Measurements from ENCODE around the gene ITGB2.

The ITGB2 gene

DNA sequence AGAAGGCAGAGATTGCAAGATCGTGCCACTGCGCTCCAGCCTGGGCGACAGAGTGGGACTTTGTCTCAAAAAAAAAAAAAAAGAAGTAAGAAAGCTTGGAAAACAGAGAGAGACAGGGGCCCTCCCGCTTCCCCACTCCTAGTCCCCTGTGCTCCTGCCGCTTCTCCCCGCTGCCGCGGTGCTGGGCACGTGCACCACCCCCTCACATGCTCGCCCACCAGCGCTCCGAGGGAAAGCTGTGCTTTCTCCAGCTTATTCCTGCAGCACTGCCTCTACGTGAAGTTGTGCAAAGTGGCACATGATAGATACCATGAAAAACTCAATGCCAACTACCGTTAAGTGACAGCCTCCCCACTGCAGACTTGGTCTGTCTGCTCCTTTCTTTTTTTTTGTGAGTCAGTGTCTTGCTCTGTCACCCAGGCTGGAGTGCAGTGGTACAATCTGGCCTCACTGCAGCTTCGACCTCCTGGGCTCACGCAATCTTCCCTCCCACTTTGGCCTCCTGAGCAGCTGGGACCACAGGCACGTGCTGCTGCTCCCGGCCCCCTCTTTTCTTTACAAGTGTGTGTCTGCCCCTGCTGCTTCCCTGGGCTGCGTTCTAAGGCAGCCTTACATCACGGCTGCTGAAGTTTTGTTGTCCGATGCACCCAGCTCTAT, 34.6 kb upstream of the ITGB2 start:
- peak; percentile 75 for DNase-seq

DNA sequence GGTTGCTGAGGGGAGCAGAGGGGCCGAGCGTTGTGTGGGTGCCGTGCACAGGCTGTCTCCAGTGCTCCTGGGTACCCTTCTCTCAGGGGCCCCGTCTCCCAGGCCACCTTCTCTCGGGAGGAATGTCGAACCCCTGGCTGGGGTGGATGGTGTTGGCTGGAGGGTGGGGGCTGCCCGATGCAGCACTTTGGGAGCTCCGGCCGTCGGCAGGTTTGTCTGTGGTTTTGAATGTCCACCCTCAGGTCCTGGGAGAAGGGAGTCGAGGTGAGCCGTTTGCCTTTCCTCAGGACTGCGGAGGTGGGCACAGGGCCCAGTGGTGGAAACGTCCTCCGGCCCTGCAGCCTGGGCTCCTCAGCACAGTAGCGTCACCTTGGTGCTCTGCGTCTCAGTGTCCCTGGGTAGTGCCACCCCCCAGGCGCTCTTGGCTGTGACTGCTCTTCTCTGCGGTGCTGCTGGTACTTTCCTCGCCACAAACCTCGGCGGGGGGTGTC, 33.6 kb upstream of the ITGB2 start:
- no peak for DNase-seq

DNA sequence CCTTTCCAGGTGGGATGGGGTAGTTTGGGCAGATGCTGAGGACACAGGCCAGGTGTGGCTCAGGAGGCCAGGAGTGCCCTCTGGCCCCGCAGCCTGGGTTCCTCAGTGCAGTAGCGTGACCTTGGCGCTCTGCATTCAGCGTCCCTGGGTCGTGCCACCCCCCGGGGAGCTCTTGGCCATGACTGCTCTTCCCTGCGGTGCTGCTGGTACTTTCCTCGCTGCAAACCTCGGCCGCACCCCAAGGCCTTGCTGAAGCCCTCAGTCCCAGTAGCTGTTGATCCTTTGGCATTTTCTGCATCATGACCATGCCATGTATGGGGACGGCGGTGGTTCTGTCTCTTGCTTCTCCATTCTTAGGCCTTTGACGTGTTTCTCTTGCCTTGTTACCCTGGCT, 32.9 kb upstream of the ITGB2 start:
- no peak for DNase-seq

DNA sequence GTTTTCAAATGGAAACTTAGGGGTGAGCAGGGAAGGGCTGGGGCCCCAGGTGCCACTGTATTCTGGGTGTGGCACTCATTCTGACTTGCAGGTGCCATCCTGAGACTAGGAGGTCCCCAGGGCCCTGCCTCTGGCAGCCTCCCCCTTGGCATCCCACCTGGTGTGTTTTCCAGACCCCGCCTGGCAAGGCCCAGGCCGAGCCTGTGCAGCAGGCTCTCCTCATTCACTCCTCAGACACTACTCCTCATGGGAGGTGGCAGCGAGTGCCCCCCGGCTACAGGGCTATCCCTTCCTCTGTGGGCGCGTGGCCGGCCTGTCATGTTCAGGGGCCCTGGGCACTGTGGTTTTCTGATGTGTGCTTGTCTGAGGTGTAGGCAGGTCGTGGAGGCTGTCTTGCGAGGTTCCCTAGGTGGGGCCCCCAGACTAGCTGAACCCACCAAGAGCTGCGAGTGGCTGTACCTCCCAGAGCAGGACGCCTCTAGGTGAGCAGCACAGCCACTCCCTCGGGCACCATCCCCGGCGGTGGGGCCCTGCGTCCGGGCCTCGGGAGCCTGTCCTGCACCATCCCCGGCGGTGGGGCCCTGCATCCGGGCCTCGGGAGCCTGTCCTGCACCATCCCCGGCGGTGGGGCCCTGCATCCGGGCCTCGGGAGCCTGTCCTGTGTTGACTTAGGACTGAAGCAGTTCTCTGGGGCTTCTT, 32.4 kb upstream of the ITGB2 start:
- DNase-seq = no peak

DNA sequence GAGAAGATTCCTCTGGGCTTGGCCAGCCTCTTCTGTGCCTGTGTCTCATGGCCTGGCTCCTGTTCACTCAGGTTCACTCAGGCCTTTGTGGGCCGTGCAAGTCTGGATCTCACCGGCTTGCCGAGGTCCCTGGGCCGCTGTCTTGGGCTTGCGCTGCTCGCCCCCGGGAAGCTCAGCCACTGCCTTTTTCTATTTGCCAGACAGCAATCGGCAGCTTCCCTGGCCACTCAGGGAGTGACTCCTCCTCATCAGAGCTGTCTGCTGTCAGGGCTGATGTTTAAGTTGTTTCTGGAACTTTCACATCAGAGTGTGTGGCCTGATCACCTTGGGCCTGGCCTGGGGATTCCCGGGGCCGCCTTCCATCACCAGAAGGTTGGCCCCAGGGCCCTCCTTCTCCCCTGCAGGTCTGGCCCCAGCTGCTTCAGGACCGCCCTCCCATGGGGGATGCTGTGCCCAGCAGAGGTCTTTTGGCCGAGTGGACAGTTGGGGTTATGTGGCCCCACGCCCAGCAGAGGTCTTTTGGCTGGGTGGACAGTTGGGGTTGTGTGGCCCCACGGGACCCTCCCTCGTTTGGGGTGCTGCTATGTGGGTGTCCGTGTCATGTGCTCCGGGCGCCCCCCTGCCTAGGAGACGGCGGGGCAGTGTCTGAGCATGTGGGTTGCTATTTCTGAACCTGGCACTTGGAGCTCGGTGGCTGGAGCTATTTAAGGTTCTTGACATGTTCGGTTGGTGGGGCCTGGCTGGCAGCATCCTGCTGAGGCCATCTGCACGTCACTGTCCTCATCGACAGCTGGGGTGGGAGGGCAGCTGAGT, 31.6 kb upstream of the ITGB2 start:
- DNase-seq = no peak

DNA sequence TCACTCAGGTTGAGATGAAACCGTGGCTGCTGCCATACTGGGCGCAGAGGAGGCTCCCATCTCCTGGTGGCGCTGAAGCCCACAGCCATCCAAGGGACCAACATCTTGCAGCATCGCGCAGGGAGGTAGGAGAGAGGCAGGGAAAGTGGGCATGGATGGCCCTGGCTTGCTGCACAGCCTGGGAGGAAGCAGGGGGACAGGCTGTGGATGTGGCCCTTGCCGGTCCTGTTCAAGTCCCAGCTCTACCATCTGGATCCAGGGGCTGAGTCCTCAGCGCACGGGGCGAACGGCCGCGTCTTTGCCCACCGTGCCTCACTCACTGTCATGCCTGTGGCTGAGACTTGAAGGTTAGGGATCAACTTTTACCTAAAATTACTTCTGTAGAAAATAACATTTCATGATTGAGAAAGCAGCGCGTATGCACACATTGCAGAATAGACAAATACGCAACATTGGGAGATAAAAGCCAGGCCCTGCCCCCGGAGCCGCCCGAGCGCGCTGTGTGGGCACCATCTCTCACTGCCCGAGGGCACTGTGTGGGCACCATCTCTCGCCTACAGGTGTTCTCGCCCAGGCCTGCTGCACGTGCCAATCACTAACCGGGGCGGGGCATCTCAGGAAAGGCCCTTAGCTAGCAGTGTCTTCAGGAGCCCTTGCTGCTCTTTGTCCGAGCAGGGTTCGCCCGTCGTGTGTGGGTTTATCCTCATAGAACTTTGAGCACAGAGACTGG, 30.7 kb upstream of the ITGB2 start:
- no peak for DNase-seq

DNA sequence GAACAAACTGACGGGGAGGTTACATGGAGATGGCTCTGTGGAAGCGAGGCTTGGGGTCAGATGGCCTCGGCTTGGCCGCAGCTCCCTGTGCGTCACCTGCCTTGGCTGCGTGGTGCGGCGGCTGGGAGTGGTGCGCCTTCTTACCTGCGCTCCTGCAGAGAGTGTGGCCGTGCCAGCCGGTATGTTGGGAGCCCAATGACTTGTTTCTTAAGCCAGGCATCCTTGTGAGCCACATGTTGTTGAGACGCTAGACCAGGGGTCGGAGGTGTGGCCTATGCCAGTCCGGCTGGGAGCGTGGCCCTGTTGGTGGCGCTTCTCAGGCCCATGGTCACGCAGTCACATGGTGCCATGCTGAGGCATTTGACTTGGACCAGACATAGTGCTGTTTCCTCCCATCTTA, 29.7 kb upstream of the ITGB2 start:
- no peak for DNase-seq

DNA sequence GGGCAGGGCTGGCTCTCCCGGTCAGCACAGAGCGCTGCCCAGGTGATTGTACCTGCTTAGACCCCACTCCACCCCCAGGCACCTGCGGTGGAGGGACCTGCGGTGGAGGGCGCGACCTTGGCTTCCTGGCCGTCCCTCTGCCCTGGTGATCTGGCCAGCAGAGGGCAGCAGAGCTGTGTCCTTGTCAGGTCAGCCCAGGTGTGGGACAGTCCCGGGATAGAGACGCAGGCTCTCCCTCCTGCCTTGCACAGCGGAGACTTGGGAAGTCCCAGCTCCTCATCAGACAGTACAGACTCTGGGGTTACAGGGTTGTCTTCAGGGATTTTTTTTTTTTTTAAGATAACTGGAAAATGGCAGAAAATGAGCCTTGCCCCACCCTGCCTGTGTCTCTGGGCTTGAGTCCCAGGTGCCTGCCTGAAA, 29.1 kb upstream of the ITGB2 start:
- peak; percentile 87 for DNase-seq

DNA sequence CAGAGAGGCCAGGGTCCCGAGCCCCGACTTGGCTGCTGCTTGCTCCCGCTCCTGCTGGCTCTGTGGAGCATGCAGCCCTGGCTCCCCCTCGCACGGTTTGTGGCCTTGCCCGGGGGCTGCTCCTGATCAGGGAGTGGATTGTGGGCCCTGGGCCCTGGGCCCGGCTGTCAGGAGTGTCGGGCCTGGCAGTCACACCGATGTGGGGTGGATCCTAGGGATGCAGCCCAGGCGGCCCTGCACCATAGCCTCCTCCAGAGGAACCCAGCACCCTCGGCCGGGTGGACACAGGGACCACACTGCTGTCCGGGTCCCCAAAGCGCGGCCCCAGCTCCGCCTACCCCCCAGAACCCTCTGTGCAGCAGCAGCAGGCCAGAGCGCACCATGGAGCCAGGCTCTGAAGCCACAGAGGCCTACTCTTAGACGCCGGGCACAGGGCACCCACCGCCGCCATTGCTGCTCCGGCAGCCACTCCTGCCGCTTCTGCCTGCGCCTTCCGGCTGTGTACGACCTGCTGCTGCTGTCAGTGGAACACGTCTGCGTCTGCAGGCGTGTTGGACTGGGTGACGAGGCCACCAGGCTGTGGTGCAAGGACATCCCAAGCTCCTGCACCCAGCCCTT, 28.6 kb upstream of the ITGB2 start:
- DNase-seq = no peak

DNA sequence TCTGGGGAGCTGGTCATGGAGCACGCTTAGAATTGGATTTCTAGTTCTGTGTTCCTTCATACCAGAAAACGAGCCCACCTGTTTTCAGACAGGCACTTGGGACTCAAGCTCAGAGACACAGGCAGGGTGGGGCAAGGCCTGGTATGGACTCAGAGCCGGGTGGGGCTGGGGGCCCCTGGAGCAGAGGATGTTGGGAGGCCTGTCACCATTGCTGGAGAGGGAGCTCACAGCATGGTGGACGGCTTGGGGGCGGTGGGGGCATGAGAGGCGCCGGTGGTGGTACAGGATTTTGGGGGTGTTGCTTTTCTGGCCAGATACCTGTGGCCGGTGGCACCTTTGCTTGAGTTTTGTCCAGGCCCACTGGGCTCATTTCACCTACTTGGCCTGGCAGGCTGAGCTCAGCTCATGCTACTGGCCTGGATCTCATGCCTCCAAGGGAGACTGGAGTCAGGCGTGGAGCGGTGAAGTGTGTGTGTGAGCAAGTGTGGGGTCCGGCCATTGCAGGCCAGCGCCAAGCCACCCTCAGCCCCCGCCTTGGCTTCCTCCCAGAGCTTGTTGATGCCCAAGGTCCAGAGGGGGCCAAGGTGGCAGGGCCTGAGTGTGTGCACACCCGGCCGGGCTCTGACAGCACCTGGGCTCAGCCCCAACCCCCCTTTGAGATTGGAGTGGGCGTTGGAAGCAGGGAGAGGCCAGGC, 27.9 kb upstream of the ITGB2 start:
- DNase-seq = no peak

DNA sequence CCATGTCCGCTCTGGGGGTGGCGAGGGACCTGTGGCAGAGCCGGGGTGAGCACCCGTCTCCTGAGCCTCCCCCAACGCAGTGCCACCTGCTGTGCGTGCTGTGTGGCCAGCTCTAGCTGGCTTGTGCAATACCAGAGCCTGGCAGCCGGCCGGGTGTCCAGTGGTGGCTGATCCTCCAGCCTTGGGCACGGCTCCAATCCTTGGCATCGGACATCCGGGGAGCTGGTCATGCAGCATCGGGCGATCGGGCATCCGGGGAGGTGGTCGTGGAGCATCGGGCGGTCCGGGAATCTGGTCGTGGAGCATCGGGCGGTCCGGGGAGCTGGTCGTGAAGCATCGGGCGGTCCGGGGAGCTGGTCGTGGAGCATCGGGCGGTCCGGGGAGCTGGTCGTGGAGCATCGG, 27.2 kb upstream of the ITGB2 start:
- no peak for DNase-seq

DNA sequence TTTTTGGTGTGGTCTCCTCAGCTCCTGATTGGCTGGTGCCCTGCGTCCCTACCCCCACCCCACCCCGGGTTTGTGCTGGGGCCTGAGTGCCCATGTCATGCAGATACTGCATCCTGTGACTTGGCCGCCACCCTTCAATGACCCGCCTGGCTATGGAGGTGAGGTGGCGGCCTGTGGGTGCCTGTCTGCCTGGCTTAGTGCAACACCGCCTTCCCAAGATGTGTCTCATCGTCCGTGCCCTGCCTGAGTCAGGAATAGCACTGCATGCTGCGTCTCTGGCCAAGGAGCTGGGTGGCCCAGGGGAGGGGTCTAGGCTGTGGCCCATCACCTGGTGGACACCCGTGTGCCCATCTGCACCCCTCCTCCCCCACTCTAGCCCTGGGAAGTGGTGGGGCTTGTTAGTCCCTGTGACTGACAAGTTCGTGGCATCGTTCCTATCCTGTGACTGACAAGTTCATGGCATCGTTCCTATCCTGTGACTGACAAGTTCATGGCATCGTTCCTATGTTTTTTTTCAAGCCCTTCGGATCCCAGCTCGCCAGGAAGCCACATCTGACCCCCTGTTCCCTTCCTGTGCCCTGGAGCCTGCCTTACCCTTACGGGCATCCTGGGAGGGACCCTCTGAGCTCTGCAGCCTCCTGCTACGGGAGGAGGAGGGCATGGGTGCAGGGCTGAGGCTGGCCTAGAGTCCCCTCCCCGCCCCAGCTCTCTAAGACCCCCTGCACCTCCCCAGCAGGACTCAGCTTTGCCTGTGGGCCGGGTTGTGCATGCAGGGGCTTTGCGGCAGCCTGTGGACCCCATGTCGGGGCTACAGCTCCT, 26.6 kb upstream of the ITGB2 start:
- DNase-seq = no peak

DNA sequence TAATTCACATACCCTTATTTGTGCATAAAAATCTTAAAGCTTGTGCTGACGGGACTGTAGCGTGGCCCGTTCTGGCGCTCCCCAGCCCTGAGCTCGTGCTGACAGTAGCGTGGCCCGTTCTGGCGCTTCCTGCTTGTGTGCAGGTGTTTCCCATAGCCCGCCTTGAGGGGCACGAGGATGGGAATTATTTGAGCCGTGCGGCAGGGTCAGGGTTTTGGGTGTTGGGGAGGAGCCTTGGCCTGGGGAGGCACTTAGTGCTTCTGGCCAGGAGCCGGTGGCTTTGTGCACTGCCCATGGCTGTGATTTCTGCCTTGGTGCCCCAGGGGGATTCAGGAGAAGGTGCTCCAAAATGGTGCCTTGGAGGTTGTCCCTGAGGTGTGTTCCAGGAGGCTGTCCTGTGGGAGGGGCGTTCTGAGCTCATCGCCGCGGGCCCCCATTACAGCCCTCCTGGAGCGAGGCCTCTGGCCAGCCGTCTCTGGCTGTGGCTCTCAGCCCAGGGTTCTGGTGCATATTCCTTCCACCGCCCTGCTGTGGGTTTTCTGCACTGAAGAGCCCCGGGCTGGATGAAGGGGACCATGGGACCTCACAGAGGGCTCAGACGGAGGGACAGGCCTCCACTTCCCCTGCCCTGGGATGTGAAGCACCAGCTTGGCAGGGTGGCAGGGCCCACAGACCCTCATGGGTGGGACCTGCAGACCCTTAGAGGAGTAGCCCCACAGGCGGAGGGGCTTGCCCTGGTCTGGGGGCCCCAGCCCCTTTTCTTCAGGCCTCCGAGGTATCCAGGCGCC, 25.7 kb upstream of the ITGB2 start:
- DNase-seq = no peak

DNA sequence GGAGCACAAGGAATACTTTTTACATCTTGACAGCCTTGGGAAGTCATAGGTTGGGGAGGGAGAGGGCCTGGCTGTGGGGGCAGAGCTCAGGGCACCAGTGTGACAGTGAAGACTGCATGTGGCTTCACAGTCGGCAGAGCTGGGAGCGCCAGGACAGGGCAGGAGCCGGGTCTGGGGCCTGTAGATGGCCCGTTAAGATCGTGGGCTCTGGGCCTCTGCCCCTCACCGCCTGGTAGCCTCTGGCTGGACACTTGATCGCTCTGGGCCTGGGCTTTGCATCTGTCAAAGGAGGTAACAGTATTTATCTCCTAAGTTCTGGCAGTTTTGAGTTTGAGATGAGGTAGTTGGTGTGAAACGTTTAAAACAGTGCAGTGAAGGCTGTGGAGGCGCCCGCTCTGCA, 23.9 kb upstream of the ITGB2 start:
- DNase-seq = no peak

DNA sequence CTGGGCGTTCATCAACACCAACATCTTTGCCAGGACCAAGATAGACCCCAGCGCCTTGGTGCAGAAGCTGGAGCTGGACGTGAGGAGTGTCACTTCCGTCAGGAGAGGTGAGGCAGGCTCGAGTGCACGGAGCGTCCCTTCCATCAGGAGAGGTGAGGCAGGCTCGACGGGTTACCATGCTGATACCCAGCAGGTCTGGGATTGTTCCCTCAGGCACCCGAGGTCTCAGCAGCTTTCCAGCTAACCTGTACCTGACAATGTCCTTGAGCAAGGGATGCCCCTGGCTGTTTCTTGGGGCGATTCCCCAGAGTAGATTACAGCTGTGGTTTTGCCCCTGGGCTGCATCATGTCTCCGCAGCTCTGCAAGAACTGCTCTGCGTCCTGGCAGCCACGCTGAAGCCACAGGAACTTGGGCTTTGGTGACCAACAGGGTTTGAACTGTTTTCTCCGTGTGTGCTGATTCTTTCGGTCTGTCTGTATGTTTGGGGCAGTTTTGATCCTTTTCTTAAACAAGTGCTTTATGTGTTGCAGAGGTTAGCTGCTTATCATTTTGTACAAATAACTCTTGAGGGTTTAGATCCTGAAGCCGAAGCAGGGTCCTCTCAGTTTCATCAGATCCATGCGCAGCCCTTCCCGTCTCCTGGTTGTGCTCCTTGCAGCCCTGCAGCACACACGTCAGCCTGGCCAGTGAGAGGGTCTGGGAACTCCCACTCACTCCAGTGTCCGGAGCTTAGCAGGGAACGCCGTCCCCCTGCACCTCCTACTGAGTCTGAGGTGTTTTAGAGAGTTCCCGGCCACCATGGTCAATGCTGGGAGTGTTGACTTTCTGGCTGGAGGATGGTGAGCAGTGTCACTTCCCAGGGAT, 23.2 kb upstream of the ITGB2 start:
- DNase-seq = no peak

DNA sequence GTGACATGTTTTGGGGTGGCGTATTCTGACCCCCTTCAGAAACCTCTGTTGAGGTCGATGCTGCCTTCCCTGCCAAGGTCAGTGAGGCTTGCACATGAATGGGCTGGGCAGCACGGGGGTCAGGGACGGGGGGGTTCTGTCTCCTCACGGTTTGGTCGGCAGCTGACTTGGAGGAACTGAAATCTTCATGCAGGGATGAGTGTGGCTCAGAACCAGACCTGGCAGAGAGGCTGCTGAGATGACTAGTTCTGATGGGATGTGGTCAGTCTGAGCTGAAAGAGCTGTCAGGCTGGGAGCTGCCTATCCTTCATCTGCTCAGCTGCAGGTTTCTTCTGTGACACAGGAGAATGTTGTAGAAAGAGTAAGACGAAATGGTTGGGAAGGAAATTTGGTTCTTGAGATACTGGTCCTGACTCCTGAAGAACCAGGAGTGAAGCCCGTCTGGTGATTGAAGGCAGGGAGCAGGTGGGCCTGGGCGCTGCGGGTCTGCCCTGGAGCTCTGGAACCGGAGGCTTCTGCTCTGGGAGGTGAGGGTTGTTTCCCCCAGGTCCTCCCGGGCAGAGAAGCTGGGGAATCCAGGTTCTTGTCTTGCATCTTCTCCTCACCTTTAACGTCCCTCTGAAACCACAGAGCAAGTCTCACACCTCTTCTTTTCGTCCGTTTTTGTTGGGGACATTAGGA, 22.4 kb upstream of the ITGB2 start:
- no peak for DNase-seq

DNA sequence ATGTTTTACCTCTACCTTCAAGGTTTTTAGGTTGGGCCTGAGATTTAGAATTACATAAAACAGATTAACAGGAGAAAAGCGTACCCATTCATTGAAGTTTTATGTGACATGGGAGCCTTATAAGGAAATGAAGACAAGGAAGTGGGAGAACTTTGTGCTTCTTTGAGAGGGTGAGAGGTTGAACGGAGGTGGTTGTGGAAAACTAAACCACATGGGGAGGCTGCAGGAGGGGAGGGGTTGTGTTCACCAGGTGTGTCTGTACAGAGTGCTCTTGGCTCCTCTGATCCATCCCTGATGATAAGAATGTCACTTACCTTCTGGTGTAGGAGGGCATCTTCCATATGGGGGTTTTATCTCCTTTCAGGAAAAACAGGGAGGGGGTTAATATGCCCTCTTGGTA, 21.9 kb upstream of the ITGB2 start:
- no peak for DNase-seq

DNA sequence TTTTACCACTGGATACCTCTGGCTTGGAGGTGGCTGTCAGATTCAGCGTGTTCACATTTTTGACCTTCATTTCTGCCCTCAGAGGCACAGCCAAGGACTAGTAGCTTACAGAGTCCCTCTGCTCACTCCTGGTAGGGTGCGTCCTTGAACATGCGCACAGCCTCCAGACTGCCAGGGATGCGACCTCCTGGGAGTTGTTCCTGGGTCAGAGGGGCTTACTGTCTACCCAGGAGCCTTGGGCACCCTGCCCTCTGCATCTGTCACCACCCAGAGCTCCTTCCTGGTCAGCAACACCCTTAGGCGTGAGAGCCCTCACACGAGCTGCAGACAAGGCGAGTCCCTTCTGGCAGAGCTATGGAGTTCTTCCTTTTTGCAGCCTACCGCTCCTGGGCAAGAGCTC, 20.9 kb upstream of the ITGB2 start:
- no peak for DNase-seq

Measured in eye (tissue), 1 donor.